Measurements from ENCODE around the gene MICU2.

- TF ChIP-seq CTCF (conservative IDR thresholded peaks at IDR 0.05; ENCODE audit: low read length) (no peak), EZH2phosphoT487 (IDR thresholded peaks at IDR 0.05; ENCODE audit: borderline replicate concordance, low read depth, low read length) (no peak)
Measured at GRCh38 chr13:21619633-21620220, 15.8 kb upstream of the MICU2 start.

Measured in OCI-LY7 (cell line).